HepG2 (cell line): ENCODE results near the gene AFAP1.

Experiments
- CREB1 ChIP-seq, 2 experiments: fragments of 450-650 bp in 1 of 2; IDR thresholded peaks; 2 replicates each; pipeline ENCODE4 v1.6.1; 2016 to 2017; ENCODE audit warnings: control low read depth in 1 of 2, mild to moderate bottlenecking in 1 of 2, missing compliant biosample characterization in 1 of 2, missing genetic modification characterization in 1 of 2
- CTCF ChIP-seq: sonication (generic); formaldehyde crosslinking; IDR thresholded peaks from 2 replicates; pipeline ENCODE4 v1.5.0; 2020; ENCODE audit warnings: mild to moderate bottlenecking, missing genetic modification reagents, moderate library complexity
- GPBP1L1 ChIP-seq: sonication (generic); formaldehyde crosslinking; IDR thresholded peaks from 2 replicates; pipeline ENCODE4 v1.5.0; 2020; ENCODE audit warnings: mild to moderate bottlenecking, missing genetic modification reagents
- HMGXB4 ChIP-seq, 2 experiments: sonication (generic) in 1 of 2; formaldehyde crosslinking in 1 of 2; IDR thresholded peaks; 2 replicates each; pipeline versions ENCODE4 v1.4.0 to v1.6.1; 2018 to 2020; ENCODE audit warnings: missing genetic modification reagents in 2 of 2, borderline replicate concordance in 1 of 2, low read depth in 1 of 2, mild to moderate bottlenecking in 1 of 2, missing biosample characterization in 1 of 2
- PRPF4 ChIP-seq: fragments of 200-400 bp; formaldehyde crosslinking; IDR thresholded peaks from 2 replicates; pipeline ENCODE4 v1.6.1; 2016; ENCODE audit warnings: low read length, low read depth; ENCODE audit not compliant: poor library complexity, severe bottlenecking
- RAD21 ChIP-seq: fragments of 450-650 bp; formaldehyde crosslinking; IDR thresholded peaks from 2 replicates; pipeline ENCODE4 v1.5.0; 2020; ENCODE audit warnings: mild to moderate bottlenecking
- RBM39 ChIP-seq: fragments of 200-400 bp; formaldehyde crosslinking; IDR thresholded peaks from one replicate; pipeline ENCODE4 v1.6.1; 2018; ENCODE audit warnings: antibody characterized with exemption, mild to moderate bottlenecking, low read depth, low read length; ENCODE audit not compliant: poor library complexity, severe bottlenecking
- ZBTB21 ChIP-seq: sonication (generic); formaldehyde crosslinking; IDR thresholded peaks from 2 replicates; pipeline ENCODE4 v1.4.0; 2020; ENCODE audit warnings: missing genetic modification reagents
- ZBTB40 ChIP-seq, 2 experiments: fragments of 450-650 bp in 1 of 2; sonication (generic) in 1 of 2; formaldehyde crosslinking in 1 of 2; IDR thresholded peaks; 2 replicates each; pipeline versions ENCODE4 v1.6.1 to v1.8.0; 2016 to 2022; ENCODE audit warnings: antibody characterized with exemption in 1 of 2, mild to moderate bottlenecking in 1 of 2, missing genetic modification reagents in 1 of 2
- ZNF335 ChIP-seq: sonication (generic); formaldehyde crosslinking; IDR thresholded peaks from 2 replicates; pipeline ENCODE4 v1.4.0; 2020; ENCODE audit warnings: missing genetic modification reagents
- ZNF589 ChIP-seq: sonication (generic); formaldehyde crosslinking; conservative IDR thresholded peaks from 2 replicates; pipeline ENCODE4 v1.8.0; 2022; ENCODE audit warnings: mild to moderate bottlenecking, moderate library complexity, missing genetic modification reagents
- ZNF850 ChIP-seq: sonication (generic); formaldehyde crosslinking; conservative IDR thresholded peaks from 2 replicates; pipeline ENCODE4 v1.9.0; 2021; ENCODE audit warnings: mild to moderate bottlenecking, missing genetic modification reagents

- no peak for TF ChIP-seq RBM39
- TF ChIP-seq CREB1 (IDR thresholded peaks at IDR 0.05) = no peak
- no peak for TF ChIP-seq CREB1 (CRISPR knock-in tag; IDR thresholded peaks at IDR 0.05)
- no peak for TF ChIP-seq ZNF335
- TF ChIP-seq ZBTB40 (IDR thresholded peaks at IDR 0.05) = no peak
- no peak for TF ChIP-seq ZBTB40 (CRISPR knock-in tag; IDR thresholded peaks at IDR 0.05)
- TF ChIP-seq GPBP1L1 (CRISPR knock-in tag) = no peak
- no peak for TF ChIP-seq CTCF (CRISPR knock-in tag)
- TF ChIP-seq RAD21 (CRISPR knock-in tag) = no peak
- TF ChIP-seq ZNF850 (CRISPR knock-in tag) = no peak
- no peak for TF ChIP-seq ZNF589 (CRISPR knock-in tag)
- TF ChIP-seq ZBTB21 (CRISPR knock-in tag) = no peak
- no peak for TF ChIP-seq PRPF4
- TF ChIP-seq HMGXB4 (CRISPR knock-in tag; IDR thresholded peaks at IDR 0.05; ENCODE audit: borderline replicate concordance in 1 of 2, low read depth in 1 of 2) = no peak
Measured at GRCh38 chr4:7717946-7718490, 221.6 kb downstream of the AFAP1 start.
